HG03520 (cell line): Measurements from ENCODE around the gene VPS13D.

Source experiments
- ATAC-seq: cut with Tn5 transposase; IDR thresholded peaks from one replicate; pipeline ENCODE4 v1.9.1; 2021; ENCODE audit warnings: mild to moderate bottlenecking, moderate library complexity; ENCODE audit not compliant: unreplicated experiment

Gene VPS13D

GRCh38 chr1:12547586-12548225 is 317.9 kb downstream of the VPS13D start:
- no peak for ATAC-seq

- no peak for ATAC-seq
These were observed 318.6 kb downstream of the VPS13D start for GRCh38 chr1:12548279-12548972.

GRCh38 chr1:12548973-12549459 is 319.2 kb downstream of the VPS13D start:
- no peak for ATAC-seq

- no peak for ATAC-seq
These were observed 319.9 kb downstream of the VPS13D start for GRCh38 chr1:12549460-12550349.

GRCh38 chr1:12551584-12551983 is 321.8 kb downstream of the VPS13D start:
- no peak for ATAC-seq

DNA sequence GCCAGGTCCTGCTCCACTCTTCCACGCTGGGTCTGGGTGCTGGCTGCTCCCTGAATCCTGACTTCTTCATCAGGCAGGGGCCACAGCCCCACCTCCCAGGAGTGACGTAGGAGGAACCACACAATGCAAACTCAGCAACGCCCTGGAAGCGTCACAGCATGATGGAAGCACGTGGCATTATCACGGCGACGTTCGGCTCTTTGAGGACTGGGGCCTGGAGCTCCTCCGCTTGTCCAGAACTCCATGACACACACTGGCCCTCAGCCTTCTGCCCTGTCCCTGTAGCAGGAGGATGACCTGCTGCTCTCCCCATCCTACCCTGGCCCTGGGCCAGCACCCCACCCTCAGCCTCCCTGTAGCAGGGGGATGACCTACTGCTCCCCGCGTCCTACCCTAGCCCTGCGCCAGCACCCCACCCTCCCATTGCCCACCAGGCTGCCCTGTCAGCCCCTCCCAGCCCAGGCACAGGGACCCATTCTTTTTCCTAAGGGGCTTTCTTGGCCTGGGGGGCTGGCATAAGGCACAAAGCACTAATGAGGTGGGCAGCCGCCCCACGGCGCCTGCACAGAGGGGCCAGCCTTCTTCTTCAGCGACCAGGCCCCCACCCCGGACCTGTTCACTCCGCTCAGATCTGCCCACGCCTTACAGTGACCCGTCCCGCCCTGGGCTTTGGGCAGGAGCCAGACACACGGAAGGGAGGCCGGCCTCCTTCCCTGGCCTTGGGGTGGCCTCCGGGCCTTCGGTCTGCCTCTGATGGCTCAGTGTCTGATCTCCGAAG is 322.5 kb downstream of the VPS13D start:
- ATAC-seq = no peak

DNA sequence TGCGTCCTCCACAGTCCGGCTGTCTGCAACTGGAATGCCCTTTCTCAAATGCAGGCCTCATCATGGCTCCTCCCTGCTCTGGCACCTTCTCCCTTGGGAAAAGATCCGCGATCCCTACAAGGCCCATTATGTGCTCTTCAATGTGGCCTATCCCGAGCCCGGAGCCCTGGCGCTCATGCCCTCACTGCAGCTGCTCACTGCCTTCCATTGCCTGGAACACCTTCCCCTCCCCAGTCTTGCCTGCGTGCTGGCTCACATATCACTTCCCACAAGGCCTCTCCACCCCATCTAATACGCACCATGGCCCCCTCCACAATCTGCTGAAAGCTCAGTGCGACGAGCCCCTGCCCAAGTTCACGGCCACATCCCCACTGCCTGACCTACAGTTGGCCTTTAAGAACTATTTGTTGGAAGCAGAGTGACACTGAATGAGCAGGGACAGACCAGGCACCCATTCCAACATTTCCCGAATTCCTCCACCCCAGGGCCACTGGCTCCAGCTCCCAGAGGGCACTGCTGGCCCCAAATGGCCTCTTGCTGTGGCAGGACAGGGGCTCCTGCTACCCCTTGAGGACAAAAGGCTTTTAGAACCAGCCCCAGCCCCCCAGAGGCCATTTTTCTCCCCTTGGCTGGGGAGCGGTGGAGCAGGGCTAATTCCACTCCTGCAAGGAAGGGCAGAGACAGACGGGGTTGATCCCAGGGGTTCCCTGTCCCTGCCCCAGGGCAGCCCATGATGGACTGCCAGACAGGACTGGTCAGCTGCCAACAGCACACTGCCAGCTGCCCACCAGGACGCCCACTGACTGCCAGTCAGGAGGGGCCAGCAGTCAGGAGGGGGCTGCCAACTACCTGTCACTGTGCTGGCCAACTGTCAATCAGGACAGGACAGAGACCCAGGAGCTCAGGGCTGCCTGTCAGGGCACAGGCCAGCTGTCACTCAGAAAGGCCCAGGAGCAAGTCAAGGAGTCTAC is 323.4 kb downstream of the VPS13D start:
- no peak for ATAC-seq

GRCh38 chr1:12553963-12554362 is 324.1 kb downstream of the VPS13D start:
- no peak for ATAC-seq

- no peak for ATAC-seq
These were observed 324.9 kb downstream of the VPS13D start for GRCh38 chr1:12554521-12555305.

DNA sequence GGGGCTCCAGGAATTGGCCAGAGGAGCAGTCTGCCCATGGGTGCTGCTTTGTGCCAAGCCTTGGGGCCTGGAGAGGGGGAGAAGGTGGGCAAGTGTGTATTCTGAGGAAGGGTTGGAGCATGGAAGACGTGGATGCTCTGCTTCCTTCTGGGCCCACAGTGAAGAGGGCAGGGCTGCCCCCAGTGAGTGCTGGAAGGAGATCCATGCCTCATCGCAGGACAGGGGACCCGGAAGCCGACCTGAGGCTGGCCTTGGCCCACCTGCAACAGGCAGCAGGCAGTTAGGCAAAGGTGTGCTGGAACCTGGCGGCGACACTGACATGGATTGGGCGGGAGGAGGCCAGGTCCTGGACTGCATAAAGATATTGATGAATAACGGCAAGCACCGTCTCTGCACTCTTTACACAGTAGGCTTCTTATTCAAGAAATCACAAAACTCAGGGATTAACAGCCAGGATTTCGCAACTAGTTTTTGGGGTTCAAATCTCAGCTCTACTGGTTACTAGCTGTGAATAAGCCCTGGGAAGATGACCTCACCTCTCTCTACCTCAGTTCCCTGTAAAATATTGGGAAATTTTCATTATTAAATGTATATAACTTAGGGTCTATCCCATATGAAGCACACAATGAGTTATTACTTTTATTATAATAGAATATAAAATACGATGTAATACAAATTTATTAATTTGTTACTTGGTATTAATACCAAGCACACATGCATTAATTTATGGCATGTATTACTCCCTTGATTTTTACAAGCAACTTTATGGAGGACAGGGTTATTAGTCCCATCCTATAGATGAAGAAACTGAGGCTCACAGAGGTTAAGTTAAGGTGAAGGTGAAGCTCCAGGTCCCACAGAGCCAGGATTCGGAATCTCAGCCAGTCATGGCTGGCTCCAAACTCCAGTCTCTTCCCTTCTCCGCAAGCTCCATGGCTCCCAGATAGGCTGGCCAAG is 325.9 kb downstream of the VPS13D start:
- ATAC-seq = no peak

GRCh38 chr1:12556368-12556930 is 326.6 kb downstream of the VPS13D start:
- no peak for ATAC-seq

DNA sequence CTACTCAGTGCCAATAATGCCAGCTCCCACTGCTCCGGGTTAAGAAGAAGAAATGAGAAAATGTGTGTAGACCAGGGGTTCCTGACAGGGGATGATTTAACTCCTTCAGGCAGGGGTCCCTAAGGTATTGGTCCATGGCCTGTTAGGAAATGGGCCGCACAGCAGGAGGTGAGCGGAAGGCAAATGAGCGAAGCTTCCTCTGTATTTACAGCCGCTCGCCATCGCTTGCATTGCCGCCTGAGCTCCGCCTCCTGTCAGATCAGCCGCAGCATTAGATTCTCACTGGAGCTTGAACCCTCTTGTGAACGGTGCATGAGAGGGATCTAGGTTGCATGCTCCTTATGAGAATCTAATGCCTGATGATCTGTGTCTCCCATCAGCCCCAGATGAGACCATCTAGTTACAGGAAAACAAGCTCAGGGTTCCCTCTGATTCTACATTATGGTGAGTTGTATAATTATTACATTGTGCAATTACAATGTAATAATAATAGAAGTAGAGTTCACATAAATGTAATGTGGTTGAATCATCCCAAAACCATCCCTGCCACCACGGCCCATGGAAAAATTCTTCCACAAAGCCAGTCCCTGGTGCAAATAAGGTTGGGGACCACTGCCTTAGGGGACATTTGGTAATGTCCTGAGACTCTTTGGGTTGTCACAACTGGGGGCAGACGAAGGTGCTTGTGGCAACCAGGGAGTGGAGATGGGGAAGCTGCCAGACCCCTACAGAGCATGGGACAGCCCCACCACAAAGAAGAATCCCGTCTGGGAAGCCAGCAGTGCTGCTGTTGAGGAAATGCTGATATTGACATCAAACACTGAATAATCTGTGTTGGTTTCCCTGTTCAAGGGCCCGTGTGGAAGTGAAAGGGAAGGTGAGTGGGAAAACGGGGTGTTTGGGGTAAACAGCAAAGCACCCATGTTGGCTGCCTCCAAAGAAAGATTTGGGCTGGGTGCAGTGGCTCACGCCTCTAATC is 327.4 kb downstream of the VPS13D start:
- no peak for ATAC-seq

GRCh38 chr1:12561121-12561520 is 331.3 kb downstream of the VPS13D start:
- no peak for ATAC-seq
